Pancreas (tissue), 10 donors: ENCODE results near the gene PGLYRP4. TPM values are rescaled to one million over a fixed set of nuclear protein-coding genes. Genes with fewer than 3 reads are reported as not detected.
A peak's percentile ranks its signal among the peaks of the same experiment; 100 is the strongest.

Source experiments
- ATAC-seq, 4 donors: fragments of 200-7000 bp; cut with Tn5 transposase; one replicate each; pipeline versions ENCODE4 v1.8.0 to v1.9.1; 2020; ENCODE audit warnings: mild to moderate bottlenecking in 4 of 4, moderate library complexity in 4 of 4
- DNase-seq, 6 donors: peaks; one replicate each; pipeline ENCODE4 v3.0.0-alpha.2; 2020
- FAIRE-seq: peaks from 2 replicates; lab custom pipeline; 2012; peaks lifted over from hg19 to GRCh38; lab: Jason Lieb, UNC
- H3K27ac ChIP-seq, 4 donors: fragments of 200-600 bp; sonication (generic); 1 replicate in 3 of 4; 2 replicates in 1 of 4; pipeline versions ENCODE4 v1.5.0 to v1.8.0; 2020
- H3K27me3 ChIP-seq, 4 donors: fragments of 200-600 bp; one replicate each; pipeline ENCODE4 v1.8.0; 2021
- H3K36me3 ChIP-seq, 3 donors: fragments of 200-600 bp; sonication (generic) in 1 of 3; one replicate each; pipeline versions ENCODE4 v1.5.0 to v1.8.0; 2020 to 2021
- H3K4me1 ChIP-seq, 3 donors: fragments of 200-600 bp; one replicate each; pipeline ENCODE4 v1.8.0; 2021
- H3K4me3 ChIP-seq, 4 donors: fragments of 200-600 bp; sonication (generic) in 2 of 4; one replicate each; pipeline versions ENCODE4 v1.5.0 to v1.8.0; 2020 to 2021
- H3K9me3 ChIP-seq, 4 donors: fragments of 200-600 bp; one replicate each; pipeline ENCODE4 v1.8.0; 2021
- CTCF ChIP-seq, 4 donors: fragments of 200-600 bp; sonication (generic) in 3 of 4; IDR thresholded peaks; one replicate each; pipeline versions ENCODE4 v1.5.0 to v1.8.0; 2021; ENCODE audit warnings: antibody characterized with exemption in 4 of 4
- WGBS, 2 donors: extraction: QIAGEN DNeasy Blood & Tissue Kit; methylation state at CpG; one replicate each; pipeline ENCODE4 v1.1.7; 2013; 5-methylcytosine and 5-hydroxymethylcytosine counted together
- intact Hi-C, 3 donors: fragments of 100-400 bp; cut with DNase I; formaldehyde crosslinking; loops; one replicate each; pipeline versions ENCODE4 v1.11.1 to v1.14.2; 2022
- polyA plus RNA-seq, 2 donors: library from polyadenylated mRNA; stranded (reverse); fragments of 200-250 nt; gene quantifications; one replicate each; pipeline ENCODE4 v1.2.3, GENCODE V29; 2013
- total RNA-seq, 6 donors: library from RNA; stranded (reverse); fragmentation: NEBNext Ultra II Directional in 4 of 6; extraction: Animal tissue kit (Norgen Biotek cat#: 25700) in 4 of 6; gene quantifications; one replicate each; pipeline versions ENCODE4 v1.2.1 to v1.2.4, GENCODE V29; 2021 to 2023
- donor health status: healthy with polysubstance abuse.
- donor health status: DM: no; HTN: no; CAD: no; lungs with moderate emphysema.
- donor health status: DM: no; HTN: no; CAD: no.
- donor health status: control.
- donor health status: control.
- donor health status: Bipolar disorder and iron deficiency.
- donor health status: DM: yes; HTN: yes; CAD: no.
- donor health status: DM: no; HTN: no; CAD: no.
- donor health status: DM: no; HTN: no; CAD: no.
- donor health status: DM: yes; HTN: yes; CAD: no.

The PGLYRP4 gene
- total and polyA plus RNA-seq, 8 donors: 0.37 TPM; not detected in 7

DNA sequence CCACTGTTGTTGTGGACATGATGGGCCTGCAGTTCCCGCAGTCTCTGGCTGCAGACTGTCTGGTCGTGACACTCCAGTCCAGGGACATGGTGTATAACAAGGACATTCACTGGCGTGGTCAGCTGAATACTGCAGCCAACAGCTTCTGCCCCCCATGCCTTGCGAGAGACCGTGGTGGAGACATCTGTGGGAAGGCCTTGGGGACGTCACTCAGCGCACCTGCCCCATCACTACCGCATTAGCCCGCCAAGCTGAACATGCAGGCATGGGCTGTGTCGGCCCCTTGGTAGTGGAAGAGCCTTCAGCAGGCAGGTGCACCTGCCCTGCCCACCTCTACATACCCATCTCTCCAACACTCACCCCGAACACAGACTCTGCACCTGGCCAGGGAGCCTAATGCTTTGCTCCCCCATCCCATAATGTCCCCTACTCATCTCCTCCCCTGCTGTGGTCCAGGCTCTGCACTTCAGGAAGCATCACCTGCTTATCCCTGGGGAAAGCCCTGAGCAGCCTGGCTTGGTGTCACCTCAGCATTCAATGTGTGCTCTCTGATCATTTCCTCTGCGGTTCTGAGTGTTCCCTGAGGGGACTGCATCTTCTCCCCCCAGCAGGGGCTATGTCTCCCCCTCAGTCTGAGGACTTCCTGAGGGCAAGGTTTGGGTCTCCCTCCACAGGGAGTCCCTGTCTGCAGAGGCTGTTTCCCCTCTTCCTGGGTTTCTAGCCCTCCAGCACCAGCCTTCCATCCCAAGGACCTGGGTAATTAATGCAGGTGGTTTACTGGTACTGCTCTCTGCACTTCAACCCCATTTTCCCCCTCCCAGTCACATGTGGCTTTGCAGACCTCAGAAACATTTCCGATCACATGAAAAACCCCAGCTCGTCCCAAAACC, 3.2 kb downstream of the PGLYRP4 start:
- ATAC-seq: no peak
- no peak overlapping the region for H3K4me3 ChIP-seq
- TF ChIP-seq CTCF (IDR thresholded peaks at IDR 0.05): no peak
- H3K4me1 ChIP-seq: no peaks in the 10 kb centered on the region
- peak overlapping the region in 1 of 4 donors; percentile 72 for H3K27ac ChIP-seq
- H3K36me3 ChIP-seq: no peaks in the 10 kb centered on the region
- no peaks in the 10 kb centered on the region for H3K27me3 ChIP-seq
- WGBS, 2 donors: 63 to 67% methylated on average over 14 of the region's 14 CpGs
- FAIRE-seq: no peak
- DNase-seq: no peak
- intact Hi-C loops: no loop called here
- no peaks in the 10 kb centered on the region for H3K9me3 ChIP-seq

DNA sequence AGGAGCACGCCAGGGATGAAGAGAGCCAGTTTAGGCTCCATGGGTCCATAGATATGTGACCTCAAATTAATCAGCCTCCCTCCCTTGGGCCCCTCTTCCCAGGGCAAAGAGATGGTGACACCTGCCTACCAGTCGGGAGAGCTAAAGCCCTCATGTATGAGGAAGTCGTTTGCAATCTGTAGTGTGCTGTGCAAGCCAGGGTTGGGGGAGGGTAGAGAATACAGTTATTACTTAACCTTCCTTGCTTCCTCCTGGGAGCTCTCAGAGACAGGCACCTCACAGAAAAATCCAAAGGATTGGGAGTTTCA, 4.0 kb downstream of the PGLYRP4 start:
- H3K9me3 ChIP-seq: no peaks in the 10 kb centered on the region
- H3K4me1 ChIP-seq: no peaks in the 10 kb centered on the region
- FAIRE-seq (no peak), ATAC-seq (peak in 3 of 4 donors; percentile 49 to 78 (median 78)), DNase-seq (peak in 1 of 6 donors; percentile 5)
- H3K36me3 ChIP-seq: no peaks in the 10 kb centered on the region
- no peaks in the 10 kb centered on the region for H3K27me3 ChIP-seq
- WGBS, 2 donors: 28 to 31% methylated on average over 3 of the region's 3 CpGs
- peak overlapping the region in 2 of 4 donors; percentile 10 to 72 for H3K27ac ChIP-seq
- no peak overlapping the region for H3K4me3 ChIP-seq
- intact Hi-C loops: no loop called here
- no peak for TF ChIP-seq CTCF (IDR thresholded peaks at IDR 0.05)

- Histone ChIP-seq H3K36me3 (no peaks in the 10 kb centered on the region), H3K4me3 (no peak overlapping the region), H3K27ac (peak overlapping the region in 2 of 4 donors; percentile 10 to 72), H3K4me1 (no peaks in the 10 kb centered on the region), H3K27me3 (no peaks in the 10 kb centered on the region), H3K9me3 (no peaks in the 10 kb centered on the region)
- no peak for TF ChIP-seq CTCF (IDR thresholded peaks at IDR 0.05)
- DNase-seq (peak in 1 of 6 donors; percentile 3), FAIRE-seq (no peak), ATAC-seq (peak in 3 of 4 donors; percentile 24 to 61 (median 36))
- intact Hi-C loops: no loop called here
- WGBS, 2 donors: 27 to 37% methylated on average over 9 of the region's 9 CpGs
Measured at GRCh38 chr1:153343811-153344717, 4.6 kb downstream of the PGLYRP4 start.

GRCh38 chr1:153343040-153343681, 5.5 kb downstream of the PGLYRP4 start:
- no peak for DNase-seq
- ATAC-seq: peak in 1 of 4 donors; percentile 42
- no peaks in the 10 kb centered on the region for H3K9me3 ChIP-seq
- 28 to 29% methylated on average over 5 of the region's 5 CpGs for WGBS, 2 donors
- no peak for TF ChIP-seq CTCF (IDR thresholded peaks at IDR 0.05)
- no peaks in the 10 kb centered on the region for H3K27me3 ChIP-seq
- FAIRE-seq: no peak
- H3K4me1 ChIP-seq: no peaks in the 10 kb centered on the region
- intact Hi-C loops: no loop called here
- H3K36me3 ChIP-seq: no peaks in the 10 kb centered on the region
- peak overlapping the region in 2 of 4 donors; percentile 41 to 47 for H3K27ac ChIP-seq
- no peak overlapping the region for H3K4me3 ChIP-seq
